SK-N-SH (cell line): ENCODE results near the gene SORBS1. TPM values are rescaled to one million over a fixed set of nuclear protein-coding genes. Genes with fewer than 3 reads are reported as not detected.

ENCODE experiments used
- CTCF ChIA-PET: fragments of 300-600, 350-600 bp; formaldehyde crosslinking; extraction: SDS; loops from one replicate; lab custom pipeline; 2021; lab: Yijun Ruan, JAX
- POLR2A ChIA-PET: fragments of 350-600 bp; sonication (Branson Sonifier 250); formaldehyde crosslinking; extraction: SDS; loops from one replicate; lab custom pipeline; 2020; ENCODE audit warnings: antibody characterized with exemption, inconsistent platforms; lab: Yijun Ruan, JAX
- DNase-seq: peaks from one replicate; pipeline ENCODE4 v3.0.0; 2012
- H2AFZ ChIP-seq: fragments of 200-600 bp; sonication (generic); 2 replicates; pipeline ENCODE4 v1.8.1; 2016; ENCODE audit warnings: antibody characterized with exemption, mild to moderate bottlenecking, low read depth
- H3F3A ChIP-seq: fragments of 200-600 bp; sonication (generic); replicated peaks from 2 replicates; pipeline ENCODE3; 2016; ENCODE audit warnings: antibody characterized with exemption, mild to moderate bottlenecking; ENCODE audit not compliant: insufficient read depth
- H3K27ac ChIP-seq, 2 experiments: fragments of 200-500 bp in 1 of 2; fragments of 200-600 bp in 1 of 2; sonication (Bioruptor generic) in 1 of 2; sonication (generic), shearing (Covaris generic) in 1 of 2; 2 replicates each; pipeline versions ENCODE4 v1.5.1 to v1.6.1; 2014 to 2016; ENCODE audit warnings: low read depth in 2 of 2, inconsistent platforms in 1 of 2, low read length in 1 of 2, mild to moderate bottlenecking in 1 of 2, mixed read lengths in 1 of 2
- H3K27me3 ChIP-seq: fragments of 200-600 bp; sonication (generic), shearing (Covaris generic); 2 replicates; pipeline ENCODE4 v1.6.1; 2016; ENCODE audit warnings: mixed run types; ENCODE audit not compliant: insufficient read depth
- H3K36me3 ChIP-seq, 2 experiments: fragments of 200-500 bp in 1 of 2; fragments of 200-600 bp in 1 of 2; sonication (Bioruptor generic) in 1 of 2; sonication (generic) in 1 of 2; replicated peaks in 1 of 2; 2 replicates each; pipeline versions ENCODE3 to v1.5.1; 2014 to 2016; ENCODE audit warnings: low read length in 1 of 2, mild to moderate bottlenecking in 1 of 2; ENCODE audit not compliant: insufficient read depth in 2 of 2, control insufficient read depth in 1 of 2
- H3K4me1 ChIP-seq, 2 experiments: fragments of 200-500 bp in 1 of 2; fragments of 200-600 bp in 1 of 2; sonication (Bioruptor generic) in 1 of 2; sonication (generic), shearing (Covaris generic) in 1 of 2; 2 replicates each; pipeline versions ENCODE4 v1.5.1 to v1.6.1; 2014 to 2016; ENCODE audit warnings: low read depth in 1 of 2, low read length in 1 of 2, mixed run types in 1 of 2; ENCODE audit not compliant: insufficient read depth in 2 of 2, control insufficient read depth in 1 of 2
- H3K4me2 ChIP-seq: fragments of 200-600 bp; sonication (generic), shearing (Covaris generic); 2 replicates; pipeline ENCODE4 v1.6.1; 2017; ENCODE audit warnings: mixed run types
- H3K4me3 ChIP-seq, 2 experiments: fragments of 200-500 bp in 1 of 2; fragments of 200-600 bp in 1 of 2; sonication (Bioruptor generic) in 1 of 2; sonication (generic), shearing (Covaris generic) in 1 of 2; 2 replicates each; pipeline versions ENCODE4 v1.5.1 to v1.8.1; 2014 to 2016; ENCODE audit warnings: low read depth in 2 of 2, inconsistent platforms in 1 of 2, low read length in 1 of 2, mild to moderate bottlenecking in 1 of 2, mixed read lengths in 1 of 2, moderate library complexity in 1 of 2
- H3K79me2 ChIP-seq: fragments of 200-600 bp; sonication (generic); 2 replicates; pipeline ENCODE4 v1.8.1; 2017; ENCODE audit warnings: mild to moderate bottlenecking; ENCODE audit not compliant: insufficient read depth
- H3K9ac ChIP-seq: fragments of 200-600 bp; sonication (generic); 2 replicates; pipeline ENCODE4 v1.6.1; 2017; ENCODE audit warnings: mixed run types
- H3K9me2 ChIP-seq: fragments of 200-600 bp; sonication (generic); 2 replicates; pipeline ENCODE4 v1.6.1; 2017; ENCODE audit warnings: mixed run types
- H3K9me3 ChIP-seq: fragments of 200-600 bp; sonication (generic); 2 replicates; pipeline ENCODE4 v1.6.1; 2017; ENCODE audit warnings: mixed run types, mild to moderate bottlenecking, moderate library complexity
- H4K20me1 ChIP-seq: fragments of 200-600 bp; sonication (generic); 2 replicates; pipeline ENCODE4 v1.6.1; 2017; ENCODE audit warnings: mild to moderate bottlenecking, mixed run types; ENCODE audit not compliant: insufficient read depth
- CHD2 ChIP-seq: fragments of 150-350 bp; IDR thresholded peaks from 2 replicates; pipeline ENCODE4 v1.6.1; 2018; ENCODE audit warnings: low read length; ENCODE audit not compliant: partially characterized antibody
- EP300 ChIP-seq, 2 experiments: IDR thresholded peaks; 2 replicates each; pipeline versions ENCODE4 v1.4.0 to v1.6.1; 2012; ENCODE audit warnings: borderline replicate concordance in 1 of 2, low read depth in 1 of 2, low read length in 1 of 2
- FOXM1 ChIP-seq: IDR thresholded peaks from 2 replicates; pipeline ENCODE4 v1.4.0; 2012; ENCODE audit warnings: low read depth, mild to moderate bottlenecking
- GABPA ChIP-seq: IDR thresholded peaks from 2 replicates; pipeline ENCODE4 v1.4.0; 2012; ENCODE audit warnings: low read depth, mild to moderate bottlenecking
- MEF2A ChIP-seq: IDR thresholded peaks from 2 replicates; pipeline ENCODE4 v1.4.0; 2012; ENCODE audit warnings: low read depth, borderline replicate concordance
- MXI1 ChIP-seq: IDR thresholded peaks from 2 replicates; pipeline ENCODE4 v1.6.1; 2012; ENCODE audit warnings: mild to moderate bottlenecking, low read depth, low read length, improper control_type of control experiment
- POLR2AphosphoS5 ChIP-seq: IDR thresholded peaks from 2 replicates; pipeline ENCODE4 v1.6.1; 2012; ENCODE audit warnings: low read depth, low read length
- RFX5 ChIP-seq: IDR thresholded peaks from 2 replicates; pipeline ENCODE4 v1.6.1; 2012; ENCODE audit warnings: mild to moderate bottlenecking, improper control_type of control experiment, low read length
- SIN3A ChIP-seq: IDR thresholded peaks from 2 replicates; pipeline ENCODE4 v1.6.1; 2012; ENCODE audit warnings: low read depth, mild to moderate bottlenecking, low read length, moderate library complexity, borderline replicate concordance
- YY1 ChIP-seq: IDR thresholded peaks from 2 replicates; pipeline ENCODE4 v1.4.0; 2012; ENCODE audit warnings: low read depth, mild to moderate bottlenecking
- polyA plus RNA-seq, 3 experiments: library from polyadenylated mRNA; depleted of rRNA; stranded (reverse); fragments of >200 nt; gene quantifications; 2 replicates each; pipeline ENCODE4 v1.2.3, GENCODE V29; 2012
- TF ChIP-seq, protein P1 (sequence below): IDR thresholded peaks from 2 replicates; pipeline ENCODE4 v1.4.0; 2012; ENCODE audit warnings: low read depth, borderline replicate concordance
- TF ChIP-seq, protein P2 (sequence below): IDR thresholded peaks from 2 replicates; pipeline ENCODE4 v1.6.1; 2012; ENCODE audit warnings: mild to moderate bottlenecking, low read depth, low read length, moderate library complexity
- TF ChIP-seq, protein P3 (sequence below): fragments of 200-600 bp; sonication (generic); IDR thresholded peaks from 2 replicates; pipeline ENCODE4 v1.6.1; 2017; ENCODE audit warnings: antibody characterized with exemption, mild to moderate bottlenecking, moderate library complexity
- TF ChIP-seq, protein P4 (sequence below): fragments of 150-350 bp; IDR thresholded peaks from 2 replicates; pipeline ENCODE4 v1.6.1; 2017; ENCODE audit warnings: antibody characterized with exemption, low read length, low read depth, borderline replicate concordance

SORBS1 gene
- polyA plus RNA-seq, 1 of the 3 experiments (the other 2 are of a cell fraction): 0.36 TPM

DNA sequence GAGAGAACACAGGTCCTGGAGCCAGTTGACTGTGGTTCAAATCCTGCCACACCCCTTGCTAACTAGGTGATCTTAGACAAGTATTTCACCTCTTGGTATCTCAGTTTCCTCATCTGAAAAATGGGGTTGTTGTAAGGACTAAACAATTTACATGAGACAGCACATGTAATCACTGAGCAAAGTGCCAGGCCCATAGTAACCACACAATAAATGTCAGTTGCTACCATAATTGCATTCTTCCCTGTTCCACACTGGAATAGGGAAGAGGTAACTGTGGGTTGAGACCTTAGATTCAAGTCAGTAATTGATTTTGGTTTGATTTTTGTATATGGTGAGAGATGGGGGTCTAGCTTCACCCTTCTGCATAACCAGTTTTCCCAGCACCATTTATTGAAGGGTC lies 179.0 kb downstream of the SORBS1 start:
- no peaks in the 10 kb centered on the region for H3K36me3 ChIP-seq
- no peaks in the 10 kb centered on the region for H3K79me2 ChIP-seq
- H2AFZ ChIP-seq: no peak overlapping the region
- no peaks in the 10 kb centered on the region for H4K20me1 ChIP-seq
- H3K9ac ChIP-seq: no peak overlapping the region
- no peaks in the 10 kb centered on the region for H3F3A ChIP-seq
- H3K9me2 ChIP-seq: no peaks in the 10 kb centered on the region
- no peak for TF ChIP-seq CHD2
- TF ChIP-seq GABPA: no peak
- no peak for TF ChIP-seq MEF2A
- no peak for TF ChIP-seq SIN3A
- TF ChIP-seq EP300 (IDR thresholded peaks at IDR 0.05; ENCODE audit: borderline replicate concordance in 1 of 2, low read depth in 1 of 2, low read length in 1 of 2): no peak
- TF ChIP-seq, protein P1, sequence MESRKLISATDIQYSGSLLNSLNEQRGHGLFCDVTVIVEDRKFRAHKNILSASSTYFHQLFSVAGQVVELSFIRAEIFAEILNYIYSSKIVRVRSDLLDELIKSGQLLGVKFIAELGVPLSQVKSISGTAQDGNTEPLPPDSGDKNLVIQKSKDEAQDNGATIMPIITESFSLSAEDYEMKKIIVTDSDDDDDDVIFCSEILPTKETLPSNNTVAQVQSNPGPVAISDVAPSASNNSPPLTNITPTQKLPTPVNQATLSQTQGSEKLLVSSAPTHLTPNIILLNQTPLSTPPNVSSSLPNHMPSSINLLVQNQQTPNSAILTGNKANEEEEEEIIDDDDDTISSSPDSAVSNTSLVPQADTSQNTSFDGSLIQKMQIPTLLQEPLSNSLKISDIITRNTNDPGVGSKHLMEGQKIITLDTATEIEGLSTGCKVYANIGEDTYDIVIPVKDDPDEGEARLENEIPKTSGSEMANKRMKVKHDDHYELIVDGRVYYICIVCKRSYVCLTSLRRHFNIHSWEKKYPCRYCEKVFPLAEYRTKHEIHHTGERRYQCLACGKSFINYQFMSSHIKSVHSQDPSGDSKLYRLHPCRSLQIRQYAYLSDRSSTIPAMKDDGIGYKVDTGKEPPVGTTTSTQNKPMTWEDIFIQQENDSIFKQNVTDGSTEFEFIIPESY: no peak
- TF ChIP-seq FOXM1: no peak
- no peak for TF ChIP-seq RFX5
- TF ChIP-seq, protein P2, sequence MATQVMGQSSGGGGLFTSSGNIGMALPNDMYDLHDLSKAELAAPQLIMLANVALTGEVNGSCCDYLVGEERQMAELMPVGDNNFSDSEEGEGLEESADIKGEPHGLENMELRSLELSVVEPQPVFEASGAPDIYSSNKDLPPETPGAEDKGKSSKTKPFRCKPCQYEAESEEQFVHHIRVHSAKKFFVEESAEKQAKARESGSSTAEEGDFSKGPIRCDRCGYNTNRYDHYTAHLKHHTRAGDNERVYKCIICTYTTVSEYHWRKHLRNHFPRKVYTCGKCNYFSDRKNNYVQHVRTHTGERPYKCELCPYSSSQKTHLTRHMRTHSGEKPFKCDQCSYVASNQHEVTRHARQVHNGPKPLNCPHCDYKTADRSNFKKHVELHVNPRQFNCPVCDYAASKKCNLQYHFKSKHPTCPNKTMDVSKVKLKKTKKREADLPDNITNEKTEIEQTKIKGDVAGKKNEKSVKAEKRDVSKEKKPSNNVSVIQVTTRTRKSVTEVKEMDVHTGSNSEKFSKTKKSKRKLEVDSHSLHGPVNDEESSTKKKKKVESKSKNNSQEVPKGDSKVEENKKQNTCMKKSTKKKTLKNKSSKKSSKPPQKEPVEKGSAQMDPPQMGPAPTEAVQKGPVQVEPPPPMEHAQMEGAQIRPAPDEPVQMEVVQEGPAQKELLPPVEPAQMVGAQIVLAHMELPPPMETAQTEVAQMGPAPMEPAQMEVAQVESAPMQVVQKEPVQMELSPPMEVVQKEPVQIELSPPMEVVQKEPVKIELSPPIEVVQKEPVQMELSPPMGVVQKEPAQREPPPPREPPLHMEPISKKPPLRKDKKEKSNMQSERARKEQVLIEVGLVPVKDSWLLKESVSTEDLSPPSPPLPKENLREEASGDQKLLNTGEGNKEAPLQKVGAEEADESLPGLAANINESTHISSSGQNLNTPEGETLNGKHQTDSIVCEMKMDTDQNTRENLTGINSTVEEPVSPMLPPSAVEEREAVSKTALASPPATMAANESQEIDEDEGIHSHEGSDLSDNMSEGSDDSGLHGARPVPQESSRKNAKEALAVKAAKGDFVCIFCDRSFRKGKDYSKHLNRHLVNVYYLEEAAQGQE: no peak
- no peak for TF ChIP-seq YY1
- TF ChIP-seq, protein P3, sequence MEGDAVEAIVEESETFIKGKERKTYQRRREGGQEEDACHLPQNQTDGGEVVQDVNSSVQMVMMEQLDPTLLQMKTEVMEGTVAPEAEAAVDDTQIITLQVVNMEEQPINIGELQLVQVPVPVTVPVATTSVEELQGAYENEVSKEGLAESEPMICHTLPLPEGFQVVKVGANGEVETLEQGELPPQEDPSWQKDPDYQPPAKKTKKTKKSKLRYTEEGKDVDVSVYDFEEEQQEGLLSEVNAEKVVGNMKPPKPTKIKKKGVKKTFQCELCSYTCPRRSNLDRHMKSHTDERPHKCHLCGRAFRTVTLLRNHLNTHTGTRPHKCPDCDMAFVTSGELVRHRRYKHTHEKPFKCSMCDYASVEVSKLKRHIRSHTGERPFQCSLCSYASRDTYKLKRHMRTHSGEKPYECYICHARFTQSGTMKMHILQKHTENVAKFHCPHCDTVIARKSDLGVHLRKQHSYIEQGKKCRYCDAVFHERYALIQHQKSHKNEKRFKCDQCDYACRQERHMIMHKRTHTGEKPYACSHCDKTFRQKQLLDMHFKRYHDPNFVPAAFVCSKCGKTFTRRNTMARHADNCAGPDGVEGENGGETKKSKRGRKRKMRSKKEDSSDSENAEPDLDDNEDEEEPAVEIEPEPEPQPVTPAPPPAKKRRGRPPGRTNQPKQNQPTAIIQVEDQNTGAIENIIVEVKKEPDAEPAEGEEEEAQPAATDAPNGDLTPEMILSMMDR: no peak
- TF ChIP-seq MXI1: no peak
- TF ChIP-seq POLR2AphosphoS5: no peak
- TF ChIP-seq, protein P4, sequence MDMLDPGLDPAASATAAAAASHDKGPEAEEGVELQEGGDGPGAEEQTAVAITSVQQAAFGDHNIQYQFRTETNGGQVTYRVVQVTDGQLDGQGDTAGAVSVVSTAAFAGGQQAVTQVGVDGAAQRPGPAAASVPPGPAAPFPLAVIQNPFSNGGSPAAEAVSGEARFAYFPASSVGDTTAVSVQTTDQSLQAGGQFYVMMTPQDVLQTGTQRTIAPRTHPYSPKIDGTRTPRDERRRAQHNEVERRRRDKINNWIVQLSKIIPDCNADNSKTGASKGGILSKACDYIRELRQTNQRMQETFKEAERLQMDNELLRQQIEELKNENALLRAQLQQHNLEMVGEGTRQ: no peak
- DNase-seq: no peak
- H3K4me3 ChIP-seq: no peak overlapping the region
- H3K9me3 ChIP-seq: no peaks in the 10 kb centered on the region
- H3K27me3 ChIP-seq: no peaks in the 10 kb centered on the region; the same call in 1 of the 2 replicates
- H3K4me1 ChIP-seq: peaks cover 0 to 6% of the 10 kb centered on the region in 2 experiments; a peak in 2 of 4 replicates
- POLR2A ChIA-PET: no interaction called here
- no peak overlapping the region for H3K4me2 ChIP-seq
- H3K27ac ChIP-seq: no peak overlapping the region
- CTCF ChIA-PET: interaction anchor here (0.8 to 1.0 kb wide), 3 partner anchors 8 to 135 kb away, joined by 3 to 4 read pairs (median 3); no protein-coding TSS in a partner anchor
